Osteoblast (primary cell): ENCODE measurements around the gene OLFML1. TPM values are rescaled to one million over a fixed set of nuclear protein-coding genes. Genes with fewer than 3 reads are reported as not detected.
A peak's percentile ranks its signal among the peaks of the same experiment; 100 is the strongest.

Source experiments
- DNase-seq: peaks from one replicate; pipeline ENCODE4 v3.0.0; 2011; ENCODE audit warnings: low spot score, mixed read lengths; ENCODE audit not compliant: insufficient read length; ENCODE audit errors: missing footprints
- H2AFZ ChIP-seq: 2 replicates; pipeline ENCODE4 v1.6.0; 2011; ENCODE audit warnings: mild to moderate bottlenecking, low read length
- H3K27ac ChIP-seq: 2 replicates; pipeline ENCODE4 v1.5.1; 2011; ENCODE audit warnings: mild to moderate bottlenecking, low read depth, low read length, moderate library complexity
- H3K27me3 ChIP-seq: 2 replicates; pipeline ENCODE4 v1.6.0; 2012; ENCODE audit warnings: mild to moderate bottlenecking, control low read depth, inconsistent platforms, low read length, moderate library complexity; ENCODE audit not compliant: insufficient read depth
- H3K36me3 ChIP-seq: 2 replicates; pipeline ENCODE4 v1.5.1; 2011; ENCODE audit warnings: mild to moderate bottlenecking, low read length, control low read depth, moderate library complexity; ENCODE audit not compliant: insufficient read depth
- H3K4me1 ChIP-seq: 2 replicates; pipeline ENCODE4 v1.5.1; 2011; ENCODE audit warnings: mild to moderate bottlenecking, low read length, control low read depth, moderate library complexity; ENCODE audit not compliant: insufficient read depth
- H3K4me2 ChIP-seq: 2 replicates; pipeline ENCODE4 v1.6.0; 2011; ENCODE audit warnings: mild to moderate bottlenecking, low read length; ENCODE audit not compliant: insufficient read depth
- H3K4me3 ChIP-seq: fragments of 200-600 bp; sonication (generic); 3 replicates; pipeline ENCODE4 v1.5.1; 2012; ENCODE audit warnings: mild to moderate bottlenecking, low read length, inconsistent platforms; ENCODE audit not compliant: insufficient read depth
- H3K79me2 ChIP-seq: 2 replicates; pipeline ENCODE4 v1.6.0; 2012; ENCODE audit warnings: mild to moderate bottlenecking, low read length, control low read depth, inconsistent platforms; ENCODE audit not compliant: insufficient read depth
- H3K9me3 ChIP-seq: 2 replicates; pipeline ENCODE4 v1.5.1; 2011; ENCODE audit warnings: low read depth, low read length, control low read depth
- H4K20me1 ChIP-seq: 2 replicates; pipeline ENCODE4 v1.6.0; 2012; ENCODE audit warnings: mild to moderate bottlenecking, low read length, control low read depth; ENCODE audit not compliant: insufficient read depth
- total RNA-seq: library from RNA; depleted of rRNA; stranded (reverse); fragments of >200 nt; gene quantifications from 2 replicates; pipeline ENCODE4 v1.2.3, GENCODE V29; 2012
- TF ChIP-seq, protein P1 (sequence below): IDR thresholded peaks from 2 replicates; pipeline ENCODE4 v1.5.1; 2011; ENCODE audit warnings: mild to moderate bottlenecking, low read depth, low read length, moderate library complexity; ENCODE audit errors: extremely low read depth

Gene OLFML1
- total RNA-seq, 1 donor = 20.3 TPM

GRCh38 chr11:7548659-7549274 lies 63.5 kb downstream of the OLFML1 start:
- H3K9me3 ChIP-seq = no peaks in the 10 kb centered on the region
- H2AFZ ChIP-seq = no peak overlapping the region
- no peaks in the 10 kb centered on the region for H3K36me3 ChIP-seq
- H3K4me3 ChIP-seq = no peak overlapping the region
- DNase-seq = no peak
- no peaks in the 10 kb centered on the region for H3K27me3 ChIP-seq
- TF ChIP-seq, protein P1, sequence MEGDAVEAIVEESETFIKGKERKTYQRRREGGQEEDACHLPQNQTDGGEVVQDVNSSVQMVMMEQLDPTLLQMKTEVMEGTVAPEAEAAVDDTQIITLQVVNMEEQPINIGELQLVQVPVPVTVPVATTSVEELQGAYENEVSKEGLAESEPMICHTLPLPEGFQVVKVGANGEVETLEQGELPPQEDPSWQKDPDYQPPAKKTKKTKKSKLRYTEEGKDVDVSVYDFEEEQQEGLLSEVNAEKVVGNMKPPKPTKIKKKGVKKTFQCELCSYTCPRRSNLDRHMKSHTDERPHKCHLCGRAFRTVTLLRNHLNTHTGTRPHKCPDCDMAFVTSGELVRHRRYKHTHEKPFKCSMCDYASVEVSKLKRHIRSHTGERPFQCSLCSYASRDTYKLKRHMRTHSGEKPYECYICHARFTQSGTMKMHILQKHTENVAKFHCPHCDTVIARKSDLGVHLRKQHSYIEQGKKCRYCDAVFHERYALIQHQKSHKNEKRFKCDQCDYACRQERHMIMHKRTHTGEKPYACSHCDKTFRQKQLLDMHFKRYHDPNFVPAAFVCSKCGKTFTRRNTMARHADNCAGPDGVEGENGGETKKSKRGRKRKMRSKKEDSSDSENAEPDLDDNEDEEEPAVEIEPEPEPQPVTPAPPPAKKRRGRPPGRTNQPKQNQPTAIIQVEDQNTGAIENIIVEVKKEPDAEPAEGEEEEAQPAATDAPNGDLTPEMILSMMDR = no peak
- no peak overlapping the region for H3K4me2 ChIP-seq
- H4K20me1 ChIP-seq = no peaks in the 10 kb centered on the region
- H3K4me1 ChIP-seq = peaks cover 12% of the 10 kb centered on the region
- H3K27ac ChIP-seq = no peak overlapping the region
- no peaks in the 10 kb centered on the region for H3K79me2 ChIP-seq

DNA sequence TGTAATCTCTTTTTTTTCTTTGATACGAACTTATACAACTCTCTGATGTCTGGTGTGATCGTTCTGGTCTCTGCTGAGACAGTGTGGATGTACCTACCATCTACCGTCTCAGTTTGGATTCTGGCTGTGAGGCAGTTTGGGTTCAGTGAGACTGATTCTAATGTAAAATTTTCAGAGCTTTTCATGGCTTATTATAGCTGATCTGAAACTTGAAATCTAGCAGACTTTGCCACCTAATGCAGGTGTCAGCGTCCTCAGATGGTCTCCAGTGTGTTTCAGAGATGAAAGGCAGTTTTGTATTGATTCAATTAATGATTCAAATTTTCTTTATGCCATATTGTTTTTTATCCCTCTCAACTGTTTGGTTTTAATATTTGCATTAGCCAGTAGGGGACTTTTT lies 64.4 kb downstream of the OLFML1 start:
- H4K20me1 ChIP-seq = no peaks in the 10 kb centered on the region

GRCh38 chr11:7551571-7551970 lies 66.3 kb downstream of the OLFML1 start:
- peak; percentile 37 for DNase-seq
- no peaks in the 10 kb centered on the region for H3K79me2 ChIP-seq
- no peak overlapping the region for H3K4me2 ChIP-seq
- TF ChIP-seq, protein P1 = no peak
- no peak overlapping the region for H3K27ac ChIP-seq
- peaks cover 12% of the 10 kb centered on the region for H3K4me1 ChIP-seq
- H3K36me3 ChIP-seq = no peaks in the 10 kb centered on the region
- H4K20me1 ChIP-seq = no peaks in the 10 kb centered on the region
- H3K9me3 ChIP-seq = no peaks in the 10 kb centered on the region
- peak overlapping the region; percentile 30 for H2AFZ ChIP-seq
- no peaks in the 10 kb centered on the region for H3K27me3 ChIP-seq
- no peak overlapping the region for H3K4me3 ChIP-seq

More for the DNA sequence above, 64.4 kb downstream of the OLFML1 start:
- TF ChIP-seq, protein P1 = no peak
- no peak overlapping the region for H3K4me3 ChIP-seq
- H2AFZ ChIP-seq = no peak overlapping the region
- no peak overlapping the region for H3K27ac ChIP-seq
- H3K79me2 ChIP-seq = no peaks in the 10 kb centered on the region
- H3K4me2 ChIP-seq = no peak overlapping the region
- H3K27me3 ChIP-seq = no peaks in the 10 kb centered on the region
- no peaks in the 10 kb centered on the region for H3K9me3 ChIP-seq
- no peaks in the 10 kb centered on the region for H3K36me3 ChIP-seq
- no peak for DNase-seq
- H3K4me1 ChIP-seq = peaks cover 12% of the 10 kb centered on the region

- no peak overlapping the region for H3K4me2 ChIP-seq
- H3K27ac ChIP-seq = no peak overlapping the region
Observed at GRCh38 chr11:7552666-7553065, 67.4 kb downstream of the OLFML1 start.

More at GRCh38 chr11:7552666-7553065, 67.4 kb downstream of the OLFML1 start:
- Histone ChIP-seq H3K36me3 (no peaks in the 10 kb centered on the region), H2AFZ (no peak overlapping the region), H3K9me3 (no peaks in the 10 kb centered on the region), H3K4me1 (peaks cover 12% of the 10 kb centered on the region), H3K79me2 (no peaks in the 10 kb centered on the region), H3K4me3 (no peak overlapping the region), H4K20me1 (no peaks in the 10 kb centered on the region), H3K27me3 (no peaks in the 10 kb centered on the region)
- TF ChIP-seq, protein P1 = no peak
- DNase-seq = no peak
